Astrocyte (in vitro differentiated cells and primary cell): ENCODE measurements around the gene SLC6A7. TPM values are rescaled to one million over a fixed set of nuclear protein-coding genes. Genes with fewer than 3 reads are reported as not detected.
A peak's percentile ranks its signal among the peaks of the same experiment; 100 is the strongest.

Source experiments
- DNase-seq: peaks from one replicate; pipeline ENCODE4 v3.0.0-alpha.2; 2010; ENCODE audit warnings: low read depth
- FAIRE-seq: peaks from 2 replicates; lab custom pipeline; 2011; peaks lifted over from hg19 to GRCh38; lab: Jason Lieb, UNC
- H2AFZ ChIP-seq: 2 replicates; pipeline ENCODE4 v1.6.0; 2012; ENCODE audit warnings: low read depth, low read length, inconsistent platforms
- H3K27ac ChIP-seq: 2 replicates; pipeline ENCODE4 v1.5.1; 2011; ENCODE audit warnings: low read depth, low read length, inconsistent platforms
- H3K27me3 ChIP-seq: 2 replicates; pipeline ENCODE4 v1.6.0; 2011; ENCODE audit warnings: low read length, inconsistent platforms; ENCODE audit not compliant: insufficient read depth
- H3K36me3 ChIP-seq: 2 replicates; pipeline ENCODE4 v1.5.1; 2011; ENCODE audit warnings: low read length, inconsistent platforms; ENCODE audit not compliant: insufficient read depth
- H3K4me1 ChIP-seq: 2 replicates; pipeline ENCODE4 v1.5.1; 2011; ENCODE audit warnings: low read length, inconsistent platforms; ENCODE audit not compliant: insufficient read depth
- H3K4me2 ChIP-seq: 2 replicates; pipeline ENCODE4 v1.6.0; 2012; ENCODE audit warnings: low read length, inconsistent platforms
- H3K4me3 ChIP-seq: 2 replicates; pipeline ENCODE4 v1.5.1; 2011; ENCODE audit warnings: low read depth, mild to moderate bottlenecking, low read length, inconsistent platforms; ENCODE audit not compliant: insufficient read depth
- H3K79me2 ChIP-seq: 2 replicates; pipeline ENCODE4 v1.6.0; 2012; ENCODE audit warnings: mild to moderate bottlenecking, low read length, inconsistent platforms; ENCODE audit not compliant: insufficient read depth
- H3K9ac ChIP-seq: 2 replicates; pipeline ENCODE4 v1.6.0; 2012; ENCODE audit warnings: mild to moderate bottlenecking, low read length, inconsistent platforms
- H3K9me3 ChIP-seq: 2 replicates; pipeline ENCODE4 v1.5.1; 2012; ENCODE audit warnings: low read depth, mild to moderate bottlenecking, low read length, inconsistent platforms; ENCODE audit not compliant: insufficient read depth
- H4K20me1 ChIP-seq: 2 replicates; pipeline ENCODE4 v1.6.0; 2012; ENCODE audit warnings: low read length, inconsistent platforms; ENCODE audit not compliant: insufficient read depth
- H3K27ac Mint-ChIP-seq: one replicate; pipeline ENCODE4 v1.8.0; 2021; ENCODE audit warnings: mild to moderate bottlenecking, mixed read lengths; ENCODE audit not compliant: unreplicated experiment
- H3K27me3 Mint-ChIP-seq: one replicate; pipeline ENCODE4 v1.8.0; 2021; ENCODE audit warnings: low read depth, mixed read lengths; ENCODE audit not compliant: unreplicated experiment
- H3K36me3 Mint-ChIP-seq: one replicate; pipeline ENCODE4 v1.8.0; 2021; ENCODE audit warnings: low read depth, mixed read lengths; ENCODE audit not compliant: unreplicated experiment
- H3K4me1 Mint-ChIP-seq: one replicate; pipeline ENCODE4 v1.8.0; 2021; ENCODE audit warnings: low read depth, mixed read lengths; ENCODE audit not compliant: unreplicated experiment
- H3K4me3 Mint-ChIP-seq: one replicate; pipeline ENCODE4 v1.8.0; 2021; ENCODE audit warnings: mild to moderate bottlenecking, moderate library complexity, mixed read lengths; ENCODE audit not compliant: unreplicated experiment
- H3K9me3 Mint-ChIP-seq: one replicate; pipeline ENCODE4 v1.8.0; 2021; ENCODE audit warnings: mild to moderate bottlenecking, mixed read lengths; ENCODE audit not compliant: unreplicated experiment
- CTCF ChIP-seq: IDR thresholded peaks from 2 replicates; pipeline ENCODE4 v1.5.1; 2011; ENCODE audit warnings: low read depth, mild to moderate bottlenecking, inconsistent platforms, low read length, moderate library complexity; ENCODE audit not compliant: insufficient read depth
- EZH2 ChIP-seq: IDR thresholded peaks from 2 replicates; pipeline ENCODE4 v1.6.1; 2012; ENCODE audit warnings: mild to moderate bottlenecking, low read length, inconsistent platforms; ENCODE audit not compliant: insufficient read depth
- total RNA-seq: library from RNA; stranded (reverse); gene quantifications from 2 replicates; pipeline ENCODE4 v1.2.1, GENCODE V29; 2021

The SLC6A7 gene
- total RNA-seq, 1 donor from 2014 or later, result not detected

DNA sequence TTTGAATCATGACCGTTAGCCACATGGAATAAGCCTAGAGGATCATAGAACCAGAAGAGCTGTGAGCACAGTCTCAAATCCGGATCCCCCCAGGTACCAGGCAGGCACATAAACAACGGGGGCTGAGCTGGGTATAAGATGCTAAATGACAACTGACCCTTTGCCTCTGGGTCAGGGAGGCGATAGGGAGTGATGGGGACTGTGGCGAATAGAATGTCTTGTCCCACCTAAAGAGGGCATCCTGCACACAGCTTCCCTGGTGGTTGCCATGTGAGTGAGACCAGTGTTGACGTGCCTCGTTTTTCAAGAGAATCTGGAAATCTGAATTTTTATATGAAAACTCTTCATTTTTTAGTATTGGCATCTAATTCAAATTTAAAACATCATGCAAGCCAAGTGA lies 33.6 kb downstream of the SLC6A7 start:
- DNase-seq (no peak), FAIRE-seq (no peak)
- no peak overlapping the region for H3K4me3 ChIP-seq
- no peaks in the 10 kb centered on the region for H3K79me2 ChIP-seq
- H3K9me3 ChIP-seq, result no peaks in the 10 kb centered on the region
- no peak overlapping the region for H3K27ac Mint-ChIP-seq
- no peak overlapping the region for H3K4me3 Mint-ChIP-seq
- H3K36me3 ChIP-seq, result no peaks in the 10 kb centered on the region
- no peaks in the 10 kb centered on the region for H3K9me3 Mint-ChIP-seq
- TF ChIP-seq EZH2, result no peak
- no peak for TF ChIP-seq CTCF
- no peaks in the 10 kb centered on the region for H4K20me1 ChIP-seq
- H3K4me1 ChIP-seq, result no peaks in the 10 kb centered on the region
- H3K27ac ChIP-seq, result no peak overlapping the region
- peaks cover 13% of the 10 kb centered on the region for H3K27me3 Mint-ChIP-seq
- no peak overlapping the region for H3K9ac ChIP-seq
- H3K4me2 ChIP-seq, result no peak overlapping the region
- no peak overlapping the region for H2AFZ ChIP-seq
- H3K36me3 Mint-ChIP-seq, result no peaks in the 10 kb centered on the region
- H3K27me3 ChIP-seq, result no peaks in the 10 kb centered on the region
- peaks cover 7% of the 10 kb centered on the region for H3K4me1 Mint-ChIP-seq

DNA sequence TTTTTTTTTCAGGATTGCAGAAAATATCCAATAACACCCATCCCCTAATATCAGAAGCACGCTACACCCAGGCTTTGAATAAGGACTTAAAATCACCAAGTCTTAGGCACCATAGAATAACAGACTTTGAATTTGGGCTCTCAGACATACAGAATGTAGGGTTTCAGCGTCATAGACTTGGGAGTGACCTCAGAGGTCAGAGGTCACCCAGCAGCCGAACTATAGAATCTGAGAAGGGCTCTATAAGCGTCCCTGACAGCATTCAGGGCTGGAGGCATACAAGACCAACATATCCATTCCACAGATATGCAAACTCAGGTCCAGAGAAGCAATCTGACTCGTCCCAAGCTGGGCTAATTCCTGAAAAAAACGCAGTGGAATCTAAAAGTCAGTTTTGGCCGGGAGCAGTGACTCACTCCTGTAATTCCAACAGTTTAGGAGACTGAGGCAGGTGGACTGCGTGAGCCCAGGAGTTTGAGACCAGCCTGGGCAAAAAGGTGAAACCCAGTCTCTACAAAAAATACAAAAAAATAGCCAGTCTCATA lies 34.7 kb downstream of the SLC6A7 start:
- H3K9ac ChIP-seq, result no peak overlapping the region
- H3K4me3 ChIP-seq, result no peak overlapping the region
- no peak overlapping the region for H2AFZ ChIP-seq
- Mint-ChIP-seq H3K27me3 (peaks cover 17% of the 10 kb centered on the region), H3K4me1 (peaks cover 7% of the 10 kb centered on the region), H3K4me3 (no peak overlapping the region), H3K9me3 (no peaks in the 10 kb centered on the region), H3K36me3 (no peaks in the 10 kb centered on the region), H3K27ac (no peak overlapping the region)
- no peaks in the 10 kb centered on the region for H3K36me3 ChIP-seq
- no peak for TF ChIP-seq CTCF
- no peak for TF ChIP-seq EZH2
- H3K79me2 ChIP-seq, result no peaks in the 10 kb centered on the region
- peak; percentile 8 for DNase-seq
- H3K9me3 ChIP-seq, result no peaks in the 10 kb centered on the region
- no peaks in the 10 kb centered on the region for H3K27me3 ChIP-seq
- H3K4me1 ChIP-seq, result no peaks in the 10 kb centered on the region
- FAIRE-seq, result no peak
- H3K27ac ChIP-seq, result no peak overlapping the region
- no peaks in the 10 kb centered on the region for H4K20me1 ChIP-seq
- no peak overlapping the region for H3K4me2 ChIP-seq

DNA sequence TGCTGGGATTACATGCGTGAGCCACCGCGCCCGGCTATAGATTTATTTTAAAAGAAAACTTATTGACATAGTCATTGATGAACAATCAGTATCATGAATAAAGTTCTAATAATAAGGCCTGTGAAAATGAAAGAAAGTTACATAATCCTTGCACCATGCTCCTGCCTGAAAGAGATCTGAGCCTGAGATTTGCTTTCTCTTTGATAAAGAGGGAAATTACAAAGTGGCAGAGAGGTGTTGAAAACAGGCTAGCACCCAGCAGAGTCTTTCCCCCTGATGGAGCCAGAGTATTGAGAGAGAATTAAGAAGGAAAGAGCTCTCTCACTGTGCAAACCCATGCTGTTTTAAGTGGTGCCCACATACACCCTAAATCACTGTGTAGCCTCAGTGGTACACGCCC lies 37.2 kb downstream of the SLC6A7 start:
- Histone ChIP-seq H3K27ac (no peak overlapping the region), H3K9ac (no peak overlapping the region), H3K27me3 (no peaks in the 10 kb centered on the region), H3K4me2 (no peak overlapping the region), H4K20me1 (no peaks in the 10 kb centered on the region), H3K4me3 (no peak overlapping the region), H3K79me2 (no peaks in the 10 kb centered on the region), H3K4me1 (no peaks in the 10 kb centered on the region), H3K36me3 (no peaks in the 10 kb centered on the region), H2AFZ (no peak overlapping the region), H3K9me3 (no peaks in the 10 kb centered on the region)
- no peak for TF ChIP-seq CTCF
- TF ChIP-seq EZH2, result no peak
- FAIRE-seq (no peak), DNase-seq (no peak)
- no peak overlapping the region for H3K4me3 Mint-ChIP-seq
- H3K36me3 Mint-ChIP-seq, result no peaks in the 10 kb centered on the region
- no peaks in the 10 kb centered on the region for H3K9me3 Mint-ChIP-seq
- H3K4me1 Mint-ChIP-seq, result peaks cover 7% of the 10 kb centered on the region
- peaks cover 23% of the 10 kb centered on the region for H3K27me3 Mint-ChIP-seq
- no peak overlapping the region for H3K27ac Mint-ChIP-seq
